ENCODE data around the gene TRIAP1. TPM values are rescaled to one million over a fixed set of nuclear protein-coding genes. Genes with fewer than 3 reads are reported as not detected.
"Not testable (repeated sequence)": the region's sequence is repeated elsewhere in the genome, so short reads cannot be mapped to it uniquely, and the experiment has no call there.

Gene TRIAP1
- 32.4 and 37.4 TPM in 2 replicates for total RNA-seq (2012; rRNA removed)

- Histone ChIP-seq H3K36me3 (ENCODE audit: insufficient read depth, low read length) (peaks cover 29% of the 10 kb centered on the region), H3K9me3 (replicated peaks; ENCODE audit: low read length) (no peaks in the 10 kb centered on the region), H3K27me3 (ENCODE audit: control insufficient read depth, insufficient read depth, low read length) (no peaks in the 10 kb centered on the region), H3K4me1 (ENCODE audit: control insufficient read depth, insufficient read depth, low read length) (peaks cover 11% of the 10 kb centered on the region), H3K9ac (ENCODE audit: low read depth, low read length) (peak within 1 kb of the TSS; percentile 95), H3K4me2 (ENCODE audit: low read length) (peak within 1 kb of the TSS; percentile 96), H3K4me3 (ENCODE audit: low read length) (peak within 1 kb of the TSS; percentile 80)
Observed at GRCh38 chr12:120445911-120446843, at the start of gene TRIAP1, which contains the start of gene GATC. TSS of gene TRIAP1 (minus strand) at chr12:120446384. CDS start at chr12:120446372, 12 bp downstream. TSS of gene GATC (plus strand) at chr12:120446444. CDS start at chr12:120446481, 37 bp downstream.

- Histone ChIP-seq H3K4me2 (ENCODE audit: low read length) (peak overlapping the region; percentile 90), H3K4me1 (ENCODE audit: control insufficient read depth, insufficient read depth, low read length) (peaks cover 15% of the 10 kb centered on the region), H3K36me3 (ENCODE audit: insufficient read depth, low read length) (peaks cover 19% of the 10 kb centered on the region), H3K27me3 (ENCODE audit: control insufficient read depth, insufficient read depth, low read length) (no peaks in the 10 kb centered on the region), H3K9me3 (replicated peaks; ENCODE audit: low read length) (no peaks in the 10 kb centered on the region), H3K4me3 (ENCODE audit: low read length) (peak overlapping the region; percentile 97), H3K9ac (ENCODE audit: low read depth, low read length) (peak overlapping the region; percentile 55)
Observed at GRCh38 chr12:120495186-120495730, 49.1 kb upstream of the TRIAP1 start.

- Histone ChIP-seq H3K27me3 (ENCODE audit: control insufficient read depth, insufficient read depth, low read length) (no peaks in the 10 kb centered on the region), H3K4me1 (ENCODE audit: control insufficient read depth, insufficient read depth, low read length) (peaks cover 4% of the 10 kb centered on the region), H3K9ac (ENCODE audit: low read depth, low read length) (no peak overlapping the region), H3K9me3 (replicated peaks; ENCODE audit: low read length) (no peaks in the 10 kb centered on the region), H3K4me2 (ENCODE audit: low read length) (no peak overlapping the region), H3K4me3 (ENCODE audit: low read length) (no peak overlapping the region), H3K36me3 (ENCODE audit: insufficient read depth, low read length) (peaks cover 6% of the 10 kb centered on the region)
Observed at GRCh38 chr12:120490833-120491512, 44.8 kb upstream of the TRIAP1 start.

- H3K9ac ChIP-seq (ENCODE audit: low read depth, low read length): no peak overlapping the region
- H3K4me3 ChIP-seq (ENCODE audit: low read length): no peak overlapping the region
- H3K9me3 ChIP-seq (replicated peaks; ENCODE audit: low read length): no peaks in the 10 kb centered on the region
- H3K4me2 ChIP-seq (ENCODE audit: low read length): no peak overlapping the region
- H3K36me3 ChIP-seq (ENCODE audit: insufficient read depth, low read length): peaks cover 6% of the 10 kb centered on the region
- H3K4me1 ChIP-seq (ENCODE audit: control insufficient read depth, insufficient read depth, low read length): peaks cover 4% of the 10 kb centered on the region
- no peaks in the 10 kb centered on the region for H3K27me3 ChIP-seq (ENCODE audit: control insufficient read depth, insufficient read depth, low read length)
Observed at GRCh38 chr12:120490325-120490724, 44.1 kb upstream of the TRIAP1 start.

- no peaks in the 10 kb centered on the region for H3K27me3 ChIP-seq (ENCODE audit: control insufficient read depth, insufficient read depth, low read length)
- peaks cover 6% of the 10 kb centered on the region for H3K36me3 ChIP-seq (ENCODE audit: insufficient read depth, low read length)
- H3K9me3 ChIP-seq (replicated peaks; ENCODE audit: low read length): no peaks in the 10 kb centered on the region
- H3K4me1 ChIP-seq (ENCODE audit: control insufficient read depth, insufficient read depth, low read length): no peaks in the 10 kb centered on the region
- H3K9ac ChIP-seq (ENCODE audit: low read depth, low read length): no peak overlapping the region
- no peak overlapping the region for H3K4me2 ChIP-seq (ENCODE audit: low read length)
- H3K4me3 ChIP-seq (ENCODE audit: low read length): no peak overlapping the region
Observed at GRCh38 chr12:120489018-120489417, 42.8 kb upstream of the TRIAP1 start.

GRCh38 chr12:120488057-120488640, 42.0 kb upstream of the TRIAP1 start:
- Histone ChIP-seq H3K9ac (ENCODE audit: low read depth, low read length) (no peak overlapping the region), H3K9me3 (replicated peaks; ENCODE audit: low read length) (no peaks in the 10 kb centered on the region), H3K4me2 (ENCODE audit: low read length) (no peak overlapping the region), H3K36me3 (ENCODE audit: insufficient read depth, low read length) (peaks cover 6% of the 10 kb centered on the region), H3K4me3 (ENCODE audit: low read length) (no peak overlapping the region), H3K27me3 (ENCODE audit: control insufficient read depth, insufficient read depth, low read length) (no peaks in the 10 kb centered on the region), H3K4me1 (ENCODE audit: control insufficient read depth, insufficient read depth, low read length) (no peaks in the 10 kb centered on the region)

GRCh38 chr12:120487552-120487951, 41.4 kb upstream of the TRIAP1 start:
- not testable (repeated sequence) for H3K36me3 ChIP-seq (ENCODE audit: insufficient read depth, low read length); H3K4me3 ChIP-seq (ENCODE audit: low read length); H3K4me2 ChIP-seq (ENCODE audit: low read length); H3K27me3 ChIP-seq (ENCODE audit: control insufficient read depth, insufficient read depth, low read length); H3K4me1 ChIP-seq (ENCODE audit: control insufficient read depth, insufficient read depth, low read length); H3K9me3 ChIP-seq (replicated peaks; ENCODE audit: low read length); H3K9ac ChIP-seq (ENCODE audit: low read depth, low read length)

GRCh38 chr12:120485961-120486881, 40.0 kb upstream of the TRIAP1 start:
- Histone ChIP-seq H3K36me3 (ENCODE audit: insufficient read depth, low read length) (no peaks in the 10 kb centered on the region), H3K4me2 (ENCODE audit: low read length) (no peak overlapping the region), H3K4me3 (ENCODE audit: low read length) (no peak overlapping the region), H3K27me3 (ENCODE audit: control insufficient read depth, insufficient read depth, low read length) (no peaks in the 10 kb centered on the region), H3K9ac (ENCODE audit: low read depth, low read length) (no peak overlapping the region), H3K9me3 (replicated peaks; ENCODE audit: low read length) (no peaks in the 10 kb centered on the region), H3K4me1 (ENCODE audit: control insufficient read depth, insufficient read depth, low read length) (no peaks in the 10 kb centered on the region)

- Histone ChIP-seq H3K4me3 (ENCODE audit: low read length) (no peak overlapping the region), H3K9me3 (replicated peaks; ENCODE audit: low read length) (no peaks in the 10 kb centered on the region), H3K4me1 (ENCODE audit: control insufficient read depth, insufficient read depth, low read length) (no peaks in the 10 kb centered on the region), H3K4me2 (ENCODE audit: low read length) (no peak overlapping the region), H3K36me3 (ENCODE audit: insufficient read depth, low read length) (no peaks in the 10 kb centered on the region), H3K9ac (ENCODE audit: low read depth, low read length) (no peak overlapping the region), H3K27me3 (ENCODE audit: control insufficient read depth, insufficient read depth, low read length) (no peaks in the 10 kb centered on the region)
Observed at GRCh38 chr12:120483621-120484020, 37.4 kb upstream of the TRIAP1 start.

GRCh38 chr12:120481022-120481767, 35.0 kb upstream of the TRIAP1 start:
- Histone ChIP-seq H3K9me3 (replicated peaks; ENCODE audit: low read length) (no peaks in the 10 kb centered on the region), H3K36me3 (ENCODE audit: insufficient read depth, low read length) (no peaks in the 10 kb centered on the region), H3K27me3 (ENCODE audit: control insufficient read depth, insufficient read depth, low read length) (no peaks in the 10 kb centered on the region), H3K4me3 (ENCODE audit: low read length) (no peak overlapping the region), H3K9ac (ENCODE audit: low read depth, low read length) (no peak overlapping the region), H3K4me2 (ENCODE audit: low read length) (no peak overlapping the region), H3K4me1 (ENCODE audit: control insufficient read depth, insufficient read depth, low read length) (no peaks in the 10 kb centered on the region)
